GM19351 (cell line): ENCODE measurements around the gene GMDS.

Source experiments
- ATAC-seq: cut with Tn5 transposase; IDR thresholded peaks from one replicate; pipeline ENCODE4 v1.9.1; 2021; ENCODE audit warnings: mild to moderate bottlenecking, moderate library complexity; ENCODE audit not compliant: unreplicated experiment

Gene GMDS

DNA sequence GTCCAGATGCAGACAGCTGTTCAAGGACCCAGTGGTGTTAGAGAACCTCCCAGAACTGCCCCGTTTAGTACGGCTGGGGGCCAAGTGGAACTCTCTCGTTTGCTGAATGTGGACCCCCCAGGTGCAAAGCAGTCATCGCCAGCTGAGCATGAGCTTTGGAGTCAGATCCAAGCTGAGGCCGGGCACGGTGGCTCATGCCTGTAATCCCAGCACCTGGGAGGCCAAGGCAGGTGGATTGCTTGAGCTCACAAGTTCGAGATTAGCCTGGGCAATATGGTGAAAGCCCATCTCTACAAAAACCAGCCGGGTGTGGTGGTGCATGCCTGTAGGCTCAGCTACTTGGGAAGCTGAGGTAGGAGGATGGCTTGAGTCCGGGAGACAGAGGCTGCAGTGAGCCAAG lies 606.0 kb downstream of the GMDS start:
- no peak for ATAC-seq

DNA sequence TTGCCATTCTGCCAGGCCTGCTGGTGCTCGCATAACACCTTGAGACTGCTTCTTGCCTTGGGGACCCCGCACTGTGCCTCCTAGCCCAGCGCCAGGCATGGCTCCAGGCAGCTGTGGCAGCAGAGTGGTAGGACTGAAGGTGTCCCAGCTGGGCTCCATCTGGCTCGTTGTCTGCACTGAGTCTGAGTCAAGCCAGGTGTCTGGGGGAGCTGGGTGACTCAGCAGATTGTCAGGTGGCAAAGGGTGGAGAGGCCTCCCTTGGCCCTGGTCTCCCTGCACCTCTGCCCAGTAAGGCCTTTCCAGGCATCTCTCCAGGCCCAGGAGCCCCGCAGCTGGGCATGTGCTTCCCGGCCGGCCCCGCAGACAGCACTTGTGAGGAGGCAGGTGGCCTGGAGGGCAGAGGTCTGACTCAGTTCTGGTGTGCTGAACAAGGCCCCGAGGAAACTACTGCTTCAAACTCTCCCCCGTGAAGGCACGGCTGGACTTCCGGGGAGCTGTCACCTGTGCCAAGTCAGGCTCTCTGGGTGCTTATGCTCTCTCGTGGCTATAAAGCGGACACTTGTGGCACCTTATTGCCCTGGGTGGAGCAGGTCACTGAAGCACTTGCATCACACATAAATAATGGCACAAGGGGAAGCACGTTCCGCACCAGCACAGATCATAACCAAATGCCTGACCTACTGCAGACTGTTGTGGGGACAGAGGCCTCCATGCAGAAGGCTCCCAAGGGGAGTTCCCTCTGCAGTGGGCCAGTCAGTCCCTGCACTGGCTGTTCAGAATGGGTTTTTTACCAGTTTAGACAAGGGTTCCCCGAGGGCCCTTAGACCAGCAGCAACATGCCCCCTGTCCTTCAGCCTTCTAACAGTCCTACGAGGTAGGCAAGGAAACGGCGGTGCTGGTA lies 608.2 kb downstream of the GMDS start:
- ATAC-seq: no peak

DNA sequence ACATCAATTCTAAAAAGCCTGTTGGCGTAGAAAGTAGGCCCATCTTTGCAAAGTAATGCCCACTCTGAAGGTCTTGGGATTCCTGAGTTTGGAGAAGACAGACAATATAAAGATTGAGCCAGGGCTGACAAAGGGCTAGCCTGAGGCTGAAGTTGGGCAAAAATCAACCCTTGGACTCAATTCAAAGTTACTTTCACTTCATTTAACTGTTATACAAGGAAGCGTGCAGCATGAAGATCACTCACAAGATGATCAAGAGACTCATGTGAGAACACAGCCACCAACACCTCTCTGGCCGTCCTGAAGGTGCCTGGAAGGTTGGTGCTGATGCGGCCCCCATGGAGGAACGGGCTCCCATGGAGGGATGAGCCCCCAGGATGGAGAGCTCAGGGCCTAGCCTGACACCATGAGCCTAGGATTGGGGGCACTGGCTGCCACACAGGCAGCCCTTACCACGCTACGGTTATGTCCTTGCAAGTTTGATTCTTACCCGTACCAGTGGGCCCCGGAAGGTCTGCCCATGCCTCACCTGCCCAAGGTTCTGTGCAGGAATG lies 609.1 kb downstream of the GMDS start:
- no peak for ATAC-seq

DNA sequence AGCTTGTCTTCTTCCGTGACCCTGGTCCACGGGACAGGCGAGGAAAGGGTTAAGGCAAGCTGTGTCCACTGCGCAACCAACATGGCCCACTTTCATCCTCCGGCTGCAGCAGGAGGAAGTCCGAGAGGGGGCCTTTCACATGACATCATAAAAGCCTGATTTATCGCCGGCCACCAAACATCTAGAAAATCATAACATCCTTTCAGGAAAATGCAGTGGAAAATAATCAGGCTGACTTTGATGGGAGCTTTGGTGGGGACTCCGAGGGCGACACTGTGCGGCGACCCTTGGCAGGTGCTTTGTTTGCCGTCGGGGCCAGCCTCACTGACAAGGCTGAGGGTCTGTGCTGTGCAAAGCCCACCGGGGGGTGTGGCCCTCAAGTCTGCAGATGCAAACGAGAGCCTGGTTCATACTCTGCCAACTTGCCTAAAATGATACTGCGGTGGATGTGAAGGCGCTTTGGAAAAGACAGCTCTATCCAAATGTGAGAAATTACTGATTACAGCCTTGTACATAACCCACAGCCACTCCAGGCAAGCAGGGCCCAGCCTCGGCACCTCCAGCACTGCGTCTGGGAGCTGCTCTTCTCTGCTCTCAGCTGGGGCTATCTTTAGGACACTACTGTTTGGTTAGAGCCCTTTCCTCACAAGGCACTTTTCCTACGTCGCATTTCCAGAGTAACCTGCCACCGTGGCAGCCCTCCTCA lies 609.9 kb downstream of the GMDS start:
- no peak for ATAC-seq

DNA sequence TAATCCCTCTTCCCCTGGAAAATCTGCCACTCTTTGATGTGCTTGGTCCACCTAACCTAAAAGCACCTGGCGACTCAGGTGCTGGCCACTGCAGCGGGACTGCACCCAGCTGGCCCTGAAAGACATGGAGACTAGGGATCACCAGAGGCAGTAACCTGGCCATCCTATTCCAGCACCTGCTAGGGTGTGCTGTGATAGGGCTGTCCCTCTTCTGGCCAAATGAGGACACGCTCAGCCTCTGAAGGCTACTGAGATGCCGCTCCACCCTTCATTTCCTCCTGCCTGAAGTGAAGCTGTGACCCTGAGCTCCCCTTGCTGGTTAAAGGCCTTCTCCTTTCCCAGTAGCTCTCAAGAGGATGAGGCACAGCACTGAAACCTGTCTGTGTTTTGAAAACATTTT lies 611.3 kb downstream of the GMDS start:
- no peak for ATAC-seq

DNA sequence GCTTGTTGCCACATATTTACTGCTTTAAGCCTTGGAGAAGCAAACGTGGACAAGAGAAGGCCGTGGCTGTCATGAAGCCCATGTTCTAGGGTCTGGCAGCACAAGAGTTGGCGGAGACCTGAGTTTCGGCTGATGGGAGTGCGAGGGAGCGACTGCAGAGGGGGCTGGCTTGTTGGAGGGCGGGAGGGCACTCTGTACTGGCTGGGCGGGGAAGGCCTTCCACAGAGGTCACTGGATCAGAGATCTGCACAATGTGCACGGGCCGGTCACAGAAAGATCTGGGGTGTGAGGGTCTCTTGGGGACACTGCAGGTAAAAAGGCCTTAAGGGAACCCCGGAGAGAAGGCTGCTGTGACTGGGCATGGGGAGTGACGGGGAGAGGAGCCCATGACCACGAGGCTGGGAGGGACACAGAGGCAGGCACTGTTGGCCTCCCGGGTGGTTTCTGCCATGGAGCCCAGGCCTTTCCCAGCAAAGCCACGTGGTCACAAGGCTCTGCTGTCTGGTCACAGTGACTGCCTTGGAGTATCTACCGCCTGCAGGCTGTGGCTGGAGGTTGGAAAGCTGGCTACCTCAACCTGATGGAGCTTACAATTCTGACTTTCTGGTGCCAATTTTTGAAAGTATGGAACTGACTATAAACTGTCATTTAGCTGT lies 611.9 kb downstream of the GMDS start:
- no peak for ATAC-seq

DNA sequence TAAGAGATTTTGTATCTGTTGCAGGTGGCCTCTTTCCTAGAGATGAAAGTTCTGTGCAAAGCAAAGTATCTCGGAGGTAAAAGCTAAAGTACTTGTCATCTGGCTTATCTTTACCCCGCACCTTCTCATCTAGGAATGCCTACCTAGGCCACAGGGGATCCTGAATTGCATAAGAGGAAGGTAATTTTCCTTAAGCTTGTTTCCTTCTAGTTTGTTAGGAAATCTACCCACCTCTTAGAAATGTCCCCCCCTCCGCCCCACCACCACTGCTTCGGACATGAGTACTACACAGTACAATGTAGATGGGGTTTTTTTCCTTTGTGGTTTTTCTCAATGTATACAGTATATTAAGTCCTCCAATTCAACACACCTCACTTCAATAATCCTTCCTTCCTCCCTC lies 614.2 kb downstream of the GMDS start:
- no peak for ATAC-seq

DNA sequence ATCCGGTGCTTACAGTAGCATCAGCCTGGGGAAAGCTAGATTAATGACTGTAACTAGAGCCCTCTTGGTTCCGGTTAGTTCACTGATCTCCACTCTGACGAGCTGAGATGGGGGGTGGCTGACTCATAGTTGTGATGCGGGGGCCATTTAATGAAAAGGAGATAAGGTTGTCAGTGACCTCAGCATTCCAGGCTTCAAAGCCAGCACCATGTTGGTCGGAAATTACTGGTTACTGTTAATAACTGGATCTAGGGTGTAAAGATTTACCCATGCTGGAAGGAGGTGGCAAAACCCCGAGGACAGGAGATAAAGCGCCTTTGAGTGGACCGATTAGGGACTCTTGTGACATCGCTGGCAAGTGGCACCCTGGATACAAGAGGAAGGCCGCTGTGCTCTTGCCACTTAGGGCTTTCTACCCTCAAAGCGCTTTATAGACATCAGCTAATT lies 614.6 kb downstream of the GMDS start:
- ATAC-seq: no peak

DNA sequence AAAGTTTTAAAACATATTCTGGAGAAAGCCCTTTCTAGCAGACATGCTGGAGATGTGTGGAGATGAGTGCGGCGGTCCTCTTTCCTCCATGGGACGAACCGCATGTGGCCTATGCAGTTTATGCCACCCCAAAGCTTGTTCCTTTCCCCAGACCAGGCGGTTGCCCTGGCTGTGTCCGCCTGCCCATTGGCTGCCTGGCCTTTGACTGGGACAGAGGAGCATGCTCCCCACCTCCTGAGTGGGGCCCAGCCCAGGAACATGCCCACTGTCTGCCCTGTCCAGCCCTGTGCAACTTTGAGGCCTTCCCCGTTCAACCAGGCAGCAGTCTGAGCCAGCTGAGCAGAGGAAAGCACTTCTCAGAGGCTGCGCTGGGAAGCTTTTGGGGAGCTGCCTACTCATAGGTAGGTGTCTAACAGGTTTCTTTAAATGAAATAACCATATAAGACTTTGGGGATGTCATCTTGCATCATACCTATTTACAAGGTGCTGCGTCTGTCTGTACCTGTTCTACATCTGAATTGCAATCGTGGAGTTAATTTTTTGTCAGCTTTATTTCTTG lies 615.1 kb downstream of the GMDS start:
- ATAC-seq: no peak

DNA sequence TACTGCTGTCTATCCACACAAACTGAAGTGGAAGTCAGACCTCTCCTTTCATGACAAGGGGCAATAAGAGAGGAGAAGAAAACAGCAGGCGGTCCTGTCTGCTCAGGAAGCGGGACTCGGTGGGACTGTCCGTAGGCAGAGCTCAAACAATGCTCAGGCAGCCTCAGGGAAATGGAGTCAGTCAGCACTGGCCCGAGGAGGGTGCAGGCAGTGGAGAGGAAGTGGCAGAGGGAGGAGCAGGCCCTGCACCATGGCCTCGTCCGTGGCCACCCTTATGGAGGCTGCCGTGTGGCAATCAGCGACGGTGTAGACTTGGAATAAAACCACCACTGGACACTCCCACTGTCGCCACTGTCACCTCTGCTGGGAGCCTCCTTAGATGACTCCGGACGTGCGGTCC lies 616.1 kb downstream of the GMDS start:
- no peak for ATAC-seq

DNA sequence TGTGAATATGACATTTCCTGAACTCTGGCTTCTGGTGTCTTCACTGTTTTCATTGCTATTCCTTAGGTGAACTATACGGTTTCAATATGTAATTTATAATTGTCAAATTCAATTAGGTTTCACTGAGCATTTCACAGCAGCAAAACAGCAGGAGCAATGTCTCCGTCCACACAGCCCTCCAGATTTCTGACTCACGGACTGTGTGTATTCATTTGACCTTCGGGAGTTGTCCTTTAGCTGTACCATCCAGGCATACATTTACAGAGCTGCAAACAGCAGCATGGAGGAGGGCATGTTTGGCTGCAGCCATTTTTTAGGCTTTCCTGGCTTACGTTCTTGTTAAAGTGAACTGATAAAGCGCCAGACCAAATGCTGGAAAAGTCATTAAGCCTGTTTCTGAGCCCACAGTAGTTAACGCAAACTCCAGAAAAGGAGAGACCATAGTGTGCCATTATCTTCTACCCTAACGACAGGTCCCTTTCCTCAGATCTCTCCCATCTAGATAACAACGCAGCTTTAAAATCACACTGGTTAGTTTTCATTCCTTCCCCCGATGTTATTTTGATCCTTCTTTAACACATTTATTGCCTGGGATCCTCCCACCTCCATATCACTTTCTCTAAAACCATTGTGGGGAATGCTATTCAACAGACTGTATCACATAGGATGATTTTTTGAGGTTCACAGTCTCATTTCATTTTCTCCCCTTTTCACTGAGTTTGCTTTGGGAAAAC lies 617.4 kb downstream of the GMDS start:
- ATAC-seq: no peak

DNA sequence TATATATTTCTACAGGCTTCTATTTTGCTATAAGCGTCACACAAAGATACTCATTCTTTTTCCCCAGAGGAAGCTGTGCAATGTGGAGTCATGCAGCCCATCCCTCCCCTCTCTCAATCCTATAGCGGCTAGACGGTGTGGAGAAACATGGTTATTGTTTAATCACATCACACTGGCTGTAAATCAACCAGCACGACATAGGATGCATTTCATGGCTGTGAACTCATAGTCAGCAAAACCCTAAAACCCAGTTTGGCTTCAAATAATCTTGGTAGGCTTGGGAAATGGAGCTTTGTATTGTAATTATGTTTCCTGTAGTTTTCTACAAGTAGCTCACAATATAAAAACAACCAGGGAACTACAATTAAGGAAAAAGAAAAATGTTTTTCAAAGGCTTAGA lies 618.9 kb downstream of the GMDS start:
- no peak for ATAC-seq

DNA sequence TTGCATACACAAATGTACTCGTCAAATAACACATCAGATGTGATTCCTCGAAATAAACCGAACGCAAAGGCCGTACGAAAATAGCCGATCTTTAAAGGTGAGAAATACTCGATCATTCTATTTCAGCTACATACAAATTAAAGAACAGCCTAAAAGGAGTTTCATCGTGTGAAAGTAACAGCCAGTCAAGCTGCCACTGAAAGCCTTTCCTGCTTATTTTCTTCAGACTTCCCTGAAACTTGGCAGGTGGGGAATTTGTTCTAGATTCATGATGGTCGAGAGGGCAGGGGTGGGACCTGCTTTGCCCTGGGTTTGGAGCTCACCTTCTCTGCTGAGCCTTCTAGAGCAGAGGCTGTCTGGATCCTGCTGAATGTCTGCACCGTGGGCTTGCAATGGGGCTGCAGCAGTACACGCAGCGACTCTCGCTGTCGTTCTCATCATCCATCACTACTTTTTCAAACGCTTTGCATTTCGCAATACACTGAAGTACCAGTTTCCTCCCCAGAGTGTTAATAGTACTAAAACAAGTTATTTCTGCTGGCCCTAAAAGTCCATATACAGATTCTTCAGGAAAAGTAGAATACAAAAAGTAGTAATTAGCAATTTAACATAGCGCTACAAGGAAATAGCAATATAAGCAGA lies 619.5 kb downstream of the GMDS start:
- no peak for ATAC-seq

DNA sequence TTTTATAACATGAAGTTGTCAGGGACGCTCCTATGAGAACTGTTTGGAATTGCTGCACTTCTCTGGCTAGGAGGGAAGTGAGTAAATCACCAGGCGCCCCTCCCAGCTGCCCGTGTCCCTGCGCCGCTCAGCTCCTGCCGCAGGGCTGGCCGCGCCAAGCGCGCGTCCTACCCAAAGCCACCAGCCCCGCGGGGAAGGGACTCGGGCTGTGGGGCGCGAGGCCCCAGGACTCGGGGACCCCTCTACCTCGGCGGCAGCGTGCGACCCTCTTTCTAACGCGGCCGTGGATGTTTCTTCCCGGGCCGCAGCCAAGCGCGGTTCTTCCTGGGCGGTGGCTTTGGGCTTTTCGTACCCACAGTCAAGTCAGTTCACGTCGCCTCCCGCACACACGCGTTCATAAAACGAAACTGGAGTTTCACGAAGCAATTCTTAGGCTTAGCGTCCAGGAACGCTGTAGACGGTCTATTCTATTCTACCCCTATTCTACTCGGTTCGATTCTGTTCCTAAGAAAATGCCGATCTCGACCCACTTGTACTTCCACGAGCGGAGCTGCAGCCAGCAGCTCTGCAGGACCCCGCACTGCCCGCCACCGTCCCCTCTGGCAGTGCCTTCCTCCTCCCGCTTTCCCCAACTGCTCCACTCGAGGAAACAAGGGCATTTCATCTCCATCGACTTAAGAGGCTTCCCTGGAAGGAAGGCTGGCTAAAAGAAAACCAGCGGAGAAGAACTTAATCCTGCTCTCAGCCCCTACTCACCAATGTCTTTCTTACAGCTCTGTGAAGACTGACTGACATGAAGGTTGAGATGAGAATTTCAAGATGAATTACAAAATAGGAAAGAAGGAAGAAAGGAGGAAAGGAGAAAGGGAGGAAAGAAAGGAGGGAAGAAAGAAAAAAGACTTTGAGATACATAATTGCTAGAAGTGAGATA lies 620.3 kb downstream of the GMDS start:
- no peak for ATAC-seq

DNA sequence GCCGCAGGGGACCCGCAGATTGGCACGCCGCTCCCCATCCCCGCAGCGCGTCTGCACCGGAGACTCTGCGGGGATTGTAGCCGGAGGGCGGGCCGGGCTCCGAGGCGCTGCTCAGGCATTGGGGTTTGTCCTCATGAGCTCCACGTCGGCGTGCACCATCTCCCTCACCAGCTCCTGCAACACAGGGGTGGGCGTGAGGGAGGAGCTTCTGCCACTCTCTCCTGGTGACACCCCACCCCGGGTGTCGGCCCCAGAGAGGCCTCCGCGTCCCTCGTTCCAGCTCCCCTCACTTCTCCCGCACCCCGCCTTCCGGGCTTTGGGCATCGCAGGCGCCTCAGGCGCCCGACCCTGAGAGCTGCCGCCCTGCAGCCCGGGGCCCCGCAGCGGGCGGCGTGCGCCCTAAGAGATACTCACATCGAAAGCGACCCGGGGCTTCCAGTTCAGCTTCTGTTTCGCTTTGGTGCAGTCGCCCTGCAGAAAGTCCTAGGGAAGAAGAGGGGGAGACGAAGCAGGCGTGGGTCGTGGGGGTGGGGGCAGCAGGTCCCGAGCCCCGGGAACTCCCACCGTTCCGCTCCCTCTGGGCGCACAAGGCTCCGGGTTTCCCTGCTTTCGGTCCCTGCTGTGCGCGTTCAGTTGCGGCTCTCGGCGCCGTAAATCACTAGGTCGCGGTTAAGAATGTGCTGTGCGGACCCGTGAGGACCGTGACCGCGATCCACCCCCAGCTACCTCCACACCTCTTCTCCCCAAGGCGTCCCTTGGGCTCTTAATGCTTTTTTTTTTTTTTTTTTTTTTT lies 621.2 kb downstream of the GMDS start:
- ATAC-seq: no peak

DNA sequence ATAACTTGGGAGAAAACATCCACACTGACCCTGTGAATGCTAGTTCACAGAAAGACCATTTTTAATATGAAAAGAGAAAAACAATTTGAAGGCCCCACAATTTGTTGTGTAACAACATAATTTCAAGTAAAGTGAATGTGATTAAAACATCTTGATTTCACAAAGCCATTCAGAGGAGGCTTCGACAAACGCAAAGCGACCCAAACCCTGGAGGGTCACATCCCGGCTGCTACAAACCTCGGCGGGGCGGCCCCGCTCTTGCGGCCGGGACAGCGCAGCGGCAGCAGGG lies 621.7 kb downstream of the GMDS start:
- no peak for ATAC-seq

DNA sequence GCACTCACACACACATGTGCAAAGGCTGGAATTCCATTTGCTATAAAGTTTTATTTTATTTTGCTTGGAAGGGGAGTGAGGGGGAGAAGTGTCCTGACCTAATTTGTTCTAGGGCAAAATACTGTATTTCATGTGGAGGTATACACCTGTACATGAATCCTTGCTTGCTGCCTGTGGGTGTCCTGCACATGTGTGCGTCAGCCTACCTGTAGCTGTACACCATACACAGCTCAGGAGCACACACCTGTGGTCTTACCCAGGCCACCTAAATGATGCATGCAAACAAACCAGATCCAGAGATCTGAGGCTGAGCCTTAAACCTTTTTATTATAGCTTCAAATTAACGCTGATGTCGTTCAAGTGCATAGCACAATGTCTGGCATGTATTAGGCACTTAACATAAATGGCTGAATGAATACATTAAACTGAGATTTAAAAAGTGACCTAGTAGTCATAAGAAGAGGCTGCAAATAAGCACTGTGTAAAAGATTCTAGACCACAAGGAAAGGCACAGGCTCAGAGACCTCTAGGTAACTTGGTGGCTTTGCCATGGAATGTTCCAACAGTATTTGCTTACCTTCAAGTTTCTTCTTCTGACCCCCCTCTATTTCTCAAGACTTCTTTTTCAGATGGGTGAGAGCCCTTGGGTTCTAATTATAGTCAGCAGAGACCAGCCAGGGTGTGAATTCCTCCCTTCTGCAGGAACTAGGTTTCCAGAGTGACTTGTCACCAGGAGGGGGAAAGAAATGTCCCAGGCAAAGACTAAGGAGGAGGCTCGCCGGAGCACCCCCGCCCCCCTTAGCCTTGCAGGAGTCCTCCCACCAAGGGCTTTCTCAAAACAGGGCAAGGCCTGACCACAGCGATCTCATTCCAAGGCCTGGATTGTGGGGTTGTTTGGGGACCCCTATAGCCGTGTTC lies 622.3 kb downstream of the GMDS start:
- no peak for ATAC-seq
